SK-N-MC (cell line): ENCODE data around the gene GPATCH8.
"Not testable (repeated sequence)": the region's sequence is repeated elsewhere in the genome, so short reads cannot be mapped to it uniquely, and the experiment has no call there.

Source experiments
- EZH2 ChIP-seq: fragments of 200-600 bp; sonication (generic); IDR thresholded peaks from one replicate; pipeline ENCODE4 v1.6.1; 2017; ENCODE audit warnings: antibody characterized with exemption
- FOXP2 ChIP-seq: optimal IDR thresholded peaks from 2 replicates; pipeline ENCODE3; 2011; ENCODE audit warnings: mild to moderate bottlenecking, moderate library complexity; ENCODE audit not compliant: insufficient read depth; ENCODE audit errors: extremely low read length, control extremely low read depth
- POLR2AphosphoS5 ChIP-seq: IDR thresholded peaks from 2 replicates; pipeline ENCODE4 v1.6.1; 2012; ENCODE audit warnings: mild to moderate bottlenecking, low read depth, low read length, borderline replicate concordance

- not testable (repeated sequence) for TF ChIP-seq FOXP2, EZH2, POLR2AphosphoS5
These were observed 133.7 kb downstream of the GPATCH8 start for GRCh38 chr17:44369414-44370023.
